ENCODE data around the gene DGKB. TPM values are rescaled to one million over a fixed set of nuclear protein-coding genes. Genes with fewer than 3 reads are reported as not detected.

The DGKB gene
- total RNA-seq, 1 donor from 2014 or later, result 2.1 TPM

DNA sequence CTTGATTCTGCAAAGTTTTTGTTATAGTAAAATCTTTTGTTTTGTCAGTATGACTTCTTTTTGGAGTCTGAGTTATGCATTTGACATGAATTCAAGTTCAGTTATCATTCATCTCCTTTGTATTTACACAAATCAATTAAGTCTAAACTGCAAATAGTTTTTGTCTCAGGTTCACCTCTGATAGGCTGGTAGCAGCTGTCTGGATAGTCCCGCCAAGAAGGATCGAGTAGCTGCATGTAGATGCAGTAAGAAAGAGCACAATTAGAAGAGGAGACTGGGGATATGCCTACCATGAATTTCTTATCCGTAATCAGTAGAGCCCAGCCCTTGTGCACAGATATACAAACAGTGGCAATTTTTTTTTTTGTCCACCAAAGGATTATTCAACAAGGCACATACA is 520.6 kb downstream of the DGKB start:
- Histone ChIP-seq H3K27me3 (ENCODE audit: control insufficient read depth in 3 of 3, insufficient read depth in 3 of 3, low read length in 3 of 3) (no peaks in the 10 kb centered on the region), H3K4me1 (ENCODE audit: control insufficient read depth in 3 of 3, insufficient read depth in 3 of 3, low read length in 3 of 3) (no peaks in the 10 kb centered on the region), H3K4me3 (ENCODE audit: low read length in 3 of 3) (no peak overlapping the region), H3K36me3 (ENCODE audit: control insufficient read depth in 3 of 3, insufficient read depth in 3 of 3, low read length in 3 of 3) (no peaks in the 10 kb centered on the region), H3K9ac (ENCODE audit: low read depth in 1 of 3, low read length in 3 of 3) (no peak overlapping the region), H3K27ac (ENCODE audit: low read depth, low read length) (no peak overlapping the region), H3K9me3 (ENCODE audit: control insufficient read depth in 3 of 3, low read length in 3 of 3) (no peaks in the 10 kb centered on the region)

DNA sequence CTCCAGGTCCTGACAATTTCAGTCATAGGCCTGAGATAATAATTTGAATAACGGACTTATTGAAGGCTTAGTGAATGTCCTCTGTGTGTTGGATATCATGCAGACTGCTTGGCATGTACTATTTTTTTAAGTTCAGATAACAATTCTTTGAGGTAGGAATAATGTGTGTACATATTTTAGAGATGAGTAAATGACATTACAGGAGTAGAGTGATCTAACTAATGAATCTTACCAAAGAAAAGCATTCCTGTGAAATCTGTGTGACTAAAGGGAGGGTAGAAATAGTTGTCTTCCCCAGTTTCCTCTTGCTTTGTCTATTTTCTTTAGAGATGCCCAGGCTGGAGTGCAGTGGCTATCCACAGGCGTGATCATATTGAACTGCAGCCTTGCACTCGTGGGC is 521.2 kb downstream of the DGKB start:
- Histone ChIP-seq H3K9ac (ENCODE audit: low read depth in 1 of 3, low read length in 3 of 3) (no peak overlapping the region), H3K4me3 (ENCODE audit: low read length in 3 of 3) (no peak overlapping the region), H3K9me3 (ENCODE audit: control insufficient read depth in 3 of 3, low read length in 3 of 3) (no peaks in the 10 kb centered on the region), H3K27me3 (ENCODE audit: control insufficient read depth in 3 of 3, insufficient read depth in 3 of 3, low read length in 3 of 3) (no peaks in the 10 kb centered on the region), H3K4me1 (ENCODE audit: control insufficient read depth in 3 of 3, insufficient read depth in 3 of 3, low read length in 3 of 3) (no peaks in the 10 kb centered on the region), H3K36me3 (ENCODE audit: control insufficient read depth in 3 of 3, insufficient read depth in 3 of 3, low read length in 3 of 3) (no peaks in the 10 kb centered on the region), H3K27ac (ENCODE audit: low read depth, low read length) (no peak overlapping the region)

DNA sequence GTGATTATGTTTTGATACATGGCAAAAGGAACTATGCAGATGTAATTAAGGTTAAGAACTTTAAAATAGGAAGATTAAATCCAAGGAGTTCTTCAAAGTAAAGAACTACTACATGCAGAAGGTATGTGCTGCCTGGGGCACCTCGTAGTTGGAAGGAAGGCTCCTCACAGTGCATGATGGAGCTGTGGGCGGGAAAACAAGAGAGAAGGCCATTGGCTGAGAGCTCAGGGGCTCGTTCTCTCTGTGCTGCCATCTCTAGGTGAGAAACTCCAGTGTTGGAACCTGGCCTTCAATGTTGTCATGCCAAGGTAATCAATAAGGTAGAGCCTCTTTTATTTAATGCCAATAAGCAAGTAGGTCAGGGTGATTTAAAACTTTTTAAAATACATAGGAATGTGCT is 521.7 kb downstream of the DGKB start:
- no peak overlapping the region for H3K9ac ChIP-seq (ENCODE audit: low read depth in 1 of 3, low read length in 3 of 3)
- no peaks in the 10 kb centered on the region for H3K4me1 ChIP-seq (ENCODE audit: control insufficient read depth in 3 of 3, insufficient read depth in 3 of 3, low read length in 3 of 3)
- H3K4me3 ChIP-seq (ENCODE audit: low read length in 3 of 3), result no peak overlapping the region
- H3K9me3 ChIP-seq (ENCODE audit: control insufficient read depth in 3 of 3, low read length in 3 of 3), result no peaks in the 10 kb centered on the region
- H3K36me3 ChIP-seq (ENCODE audit: control insufficient read depth in 3 of 3, insufficient read depth in 3 of 3, low read length in 3 of 3), result no peaks in the 10 kb centered on the region
- H3K27me3 ChIP-seq (ENCODE audit: control insufficient read depth in 3 of 3, insufficient read depth in 3 of 3, low read length in 3 of 3), result no peaks in the 10 kb centered on the region
- H3K27ac ChIP-seq (ENCODE audit: low read depth, low read length), result no peak overlapping the region

DNA sequence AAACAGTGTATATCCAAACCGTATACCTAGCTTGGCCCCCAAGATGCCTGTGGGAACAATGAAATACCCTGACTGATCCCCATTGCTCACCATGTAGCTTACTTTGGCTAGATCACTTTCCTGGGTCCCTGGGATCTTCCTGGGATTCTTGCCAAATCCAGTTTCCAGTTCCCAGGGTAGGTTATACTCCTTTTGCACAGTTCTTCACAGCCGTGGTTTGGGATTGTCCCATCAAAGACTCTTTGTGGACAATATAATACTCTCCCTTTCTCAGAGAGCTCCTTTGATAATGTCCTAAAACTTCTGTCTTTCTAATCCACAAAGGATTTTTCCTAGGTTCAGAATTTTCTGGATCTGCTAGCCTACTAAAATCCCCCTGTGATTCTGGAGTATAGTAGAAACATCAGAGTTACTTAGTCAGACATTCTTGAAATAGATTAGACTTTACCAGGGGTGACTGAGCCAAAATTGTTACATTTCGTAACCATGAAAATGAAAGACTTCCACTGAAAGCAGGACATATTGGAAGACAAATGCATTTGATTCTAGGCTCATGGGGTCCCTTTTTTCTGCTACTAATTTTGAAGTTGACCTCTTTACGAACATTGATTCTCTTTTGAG is 524.8 kb downstream of the DGKB start:
- H3K4me3 ChIP-seq (ENCODE audit: low read length in 3 of 3), result no peak overlapping the region
- no peaks in the 10 kb centered on the region for H3K36me3 ChIP-seq (ENCODE audit: control insufficient read depth in 3 of 3, insufficient read depth in 3 of 3, low read length in 3 of 3)
- H3K9ac ChIP-seq (ENCODE audit: low read depth in 1 of 3, low read length in 3 of 3), result no peak overlapping the region
- no peaks in the 10 kb centered on the region for H3K4me1 ChIP-seq (ENCODE audit: control insufficient read depth in 3 of 3, insufficient read depth in 3 of 3, low read length in 3 of 3)
- H3K27me3 ChIP-seq (ENCODE audit: control insufficient read depth in 3 of 3, insufficient read depth in 3 of 3, low read length in 3 of 3), result no peaks in the 10 kb centered on the region
- H3K27ac ChIP-seq (ENCODE audit: low read depth, low read length), result no peak overlapping the region
- no peaks in the 10 kb centered on the region for H3K9me3 ChIP-seq (ENCODE audit: control insufficient read depth in 3 of 3, low read length in 3 of 3)

DNA sequence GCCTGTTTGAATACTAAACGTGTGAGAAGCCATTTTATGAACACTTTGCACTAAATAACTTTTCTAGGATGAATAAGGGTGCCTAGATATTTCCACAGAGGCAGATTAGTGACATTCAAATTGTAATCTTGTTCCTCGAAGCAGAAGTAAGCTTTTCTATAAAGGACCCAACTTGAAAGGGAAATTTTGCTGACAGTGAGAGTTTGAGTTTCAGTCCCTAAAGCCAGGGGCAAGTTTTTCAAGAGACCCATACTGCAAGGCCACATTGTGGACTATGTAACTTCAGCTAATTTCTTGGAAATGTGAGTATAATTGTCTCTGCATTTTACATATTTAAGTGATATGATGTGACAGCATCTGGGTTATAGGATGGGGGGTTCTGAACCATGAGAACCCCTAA is 525.8 kb downstream of the DGKB start:
- H3K9ac ChIP-seq (ENCODE audit: low read depth in 1 of 3, low read length in 3 of 3), result no peak overlapping the region
- no peaks in the 10 kb centered on the region for H3K9me3 ChIP-seq (ENCODE audit: control insufficient read depth in 3 of 3, low read length in 3 of 3)
- no peaks in the 10 kb centered on the region for H3K27me3 ChIP-seq (ENCODE audit: control insufficient read depth in 3 of 3, insufficient read depth in 3 of 3, low read length in 3 of 3)
- no peaks in the 10 kb centered on the region for H3K36me3 ChIP-seq (ENCODE audit: control insufficient read depth in 3 of 3, insufficient read depth in 3 of 3, low read length in 3 of 3)
- no peak overlapping the region for H3K4me3 ChIP-seq (ENCODE audit: low read length in 3 of 3)
- no peak overlapping the region for H3K27ac ChIP-seq (ENCODE audit: low read depth, low read length)
- no peaks in the 10 kb centered on the region for H3K4me1 ChIP-seq (ENCODE audit: control insufficient read depth in 3 of 3, insufficient read depth in 3 of 3, low read length in 3 of 3)

DNA sequence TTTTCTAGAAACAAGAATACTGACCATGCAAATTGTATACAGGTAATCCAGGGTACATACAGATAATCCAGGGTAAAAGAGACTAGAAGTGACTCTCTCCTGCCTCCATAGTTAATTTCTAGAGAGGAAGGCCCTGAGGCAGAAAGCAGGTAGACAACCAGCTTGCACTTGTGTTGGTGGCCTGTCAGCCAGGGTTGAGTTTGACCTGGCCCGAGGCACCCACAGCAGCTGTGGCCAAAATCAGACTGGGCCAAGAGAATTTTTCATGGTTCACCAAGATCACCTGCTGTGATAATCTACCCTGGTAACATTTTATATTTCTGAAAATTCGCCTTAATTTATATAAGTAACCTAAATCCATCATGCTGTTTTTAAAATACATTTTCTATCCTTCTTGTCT is 526.6 kb downstream of the DGKB start:
- Histone ChIP-seq H3K36me3 (ENCODE audit: control insufficient read depth in 3 of 3, insufficient read depth in 3 of 3, low read length in 3 of 3) (no peaks in the 10 kb centered on the region), H3K4me1 (ENCODE audit: control insufficient read depth in 3 of 3, insufficient read depth in 3 of 3, low read length in 3 of 3) (no peaks in the 10 kb centered on the region), H3K9ac (ENCODE audit: low read depth in 1 of 3, low read length in 3 of 3) (no peak overlapping the region), H3K4me3 (ENCODE audit: low read length in 3 of 3) (no peak overlapping the region), H3K9me3 (ENCODE audit: control insufficient read depth in 3 of 3, low read length in 3 of 3) (no peaks in the 10 kb centered on the region), H3K27me3 (ENCODE audit: control insufficient read depth in 3 of 3, insufficient read depth in 3 of 3, low read length in 3 of 3) (no peaks in the 10 kb centered on the region), H3K27ac (ENCODE audit: low read depth, low read length) (no peak overlapping the region)

DNA sequence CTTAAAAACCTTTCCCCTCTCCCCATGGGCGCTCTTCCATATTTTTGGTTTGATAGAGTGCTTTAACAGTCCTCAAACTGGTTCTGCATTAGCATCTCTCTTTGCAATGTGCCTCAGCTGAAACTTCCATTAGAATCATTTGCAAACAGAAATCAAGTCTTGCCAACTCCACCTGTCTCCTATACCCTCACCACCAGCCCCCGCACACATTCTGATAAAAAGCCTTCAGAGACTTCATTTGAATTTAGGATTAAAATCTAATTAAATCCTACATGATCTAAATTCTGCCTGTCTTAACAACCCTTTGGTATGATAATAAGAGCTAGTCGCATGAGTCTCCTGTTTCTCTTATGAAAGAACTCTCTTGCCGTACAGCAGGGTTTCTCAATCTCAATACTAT is 528.2 kb downstream of the DGKB start:
- Histone ChIP-seq H3K27ac (ENCODE audit: low read depth, low read length) (no peak overlapping the region), H3K4me3 (ENCODE audit: low read length in 3 of 3) (no peak overlapping the region), H3K27me3 (ENCODE audit: control insufficient read depth in 3 of 3, insufficient read depth in 3 of 3, low read length in 3 of 3) (no peaks in the 10 kb centered on the region), H3K9ac (ENCODE audit: low read depth in 1 of 3, low read length in 3 of 3) (no peak overlapping the region), H3K36me3 (ENCODE audit: control insufficient read depth in 3 of 3, insufficient read depth in 3 of 3, low read length in 3 of 3) (no peaks in the 10 kb centered on the region), H3K4me1 (ENCODE audit: control insufficient read depth in 3 of 3, insufficient read depth in 3 of 3, low read length in 3 of 3) (no peaks in the 10 kb centered on the region), H3K9me3 (ENCODE audit: control insufficient read depth in 3 of 3, low read length in 3 of 3) (no peaks in the 10 kb centered on the region)

DNA sequence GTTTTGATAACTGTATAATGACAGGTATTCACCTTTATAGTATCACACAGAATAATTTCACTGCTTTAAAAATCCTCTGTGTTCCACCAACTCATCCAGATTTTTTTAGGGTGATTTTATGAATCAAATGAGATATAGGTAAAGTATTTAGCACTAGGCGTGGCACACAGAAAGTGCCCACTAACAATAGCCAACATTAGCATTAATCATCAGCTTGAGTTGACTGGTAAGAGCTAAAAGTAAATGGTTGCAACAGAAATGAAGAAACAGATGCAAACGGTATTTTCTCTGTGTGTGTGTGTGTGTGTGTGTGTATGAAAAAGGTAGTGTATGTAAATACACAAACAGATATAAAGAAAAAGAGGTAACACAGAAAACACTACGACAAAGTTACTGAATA is 534.3 kb downstream of the DGKB start:
- no peak overlapping the region for H3K27ac ChIP-seq (ENCODE audit: low read depth, low read length)
- no peak overlapping the region for H3K9ac ChIP-seq (ENCODE audit: low read depth in 1 of 3, low read length in 3 of 3)

DNA sequence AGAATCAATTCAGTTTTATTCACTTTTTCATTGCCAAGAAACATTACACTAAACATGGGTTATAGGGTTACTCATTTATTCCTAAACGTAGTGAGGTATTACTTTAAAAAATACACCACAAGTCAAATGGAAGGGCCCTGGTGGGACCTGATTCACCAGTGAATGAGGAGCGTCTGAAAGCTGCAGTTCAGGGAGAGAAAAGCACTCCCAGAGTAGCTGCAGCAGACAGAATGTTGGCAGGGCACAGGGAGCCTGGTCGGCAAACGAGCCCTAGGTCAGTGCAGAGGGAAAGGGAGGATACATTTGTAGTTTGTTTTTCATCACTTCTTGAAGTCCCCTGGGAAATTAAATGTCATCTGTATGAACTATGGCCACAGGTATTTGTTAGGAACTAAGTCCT is 551.4 kb downstream of the DGKB start:
- Histone ChIP-seq H3K27me3 (ENCODE audit: control insufficient read depth in 3 of 3, insufficient read depth in 3 of 3, low read length in 3 of 3) (no peaks in the 10 kb centered on the region), H3K4me3 (ENCODE audit: low read length in 3 of 3) (no peak overlapping the region), H3K27ac (ENCODE audit: low read depth, low read length) (no peak overlapping the region), H3K9me3 (ENCODE audit: control insufficient read depth in 3 of 3, low read length in 3 of 3) (no peaks in the 10 kb centered on the region), H3K4me1 (ENCODE audit: control insufficient read depth in 3 of 3, insufficient read depth in 3 of 3, low read length in 3 of 3) (no peaks in the 10 kb centered on the region), H3K9ac (ENCODE audit: low read depth in 1 of 3, low read length in 3 of 3) (no peak overlapping the region), H3K36me3 (ENCODE audit: control insufficient read depth in 3 of 3, insufficient read depth in 3 of 3, low read length in 3 of 3) (no peaks in the 10 kb centered on the region)

More for the DNA sequence above, 534.3 kb downstream of the DGKB start:
- H3K4me3 ChIP-seq (ENCODE audit: low read length in 3 of 3), result no peak overlapping the region
- no peaks in the 10 kb centered on the region for H3K36me3 ChIP-seq (ENCODE audit: control insufficient read depth in 3 of 3, insufficient read depth in 3 of 3, low read length in 3 of 3)
- no peaks in the 10 kb centered on the region for H3K9me3 ChIP-seq (ENCODE audit: control insufficient read depth in 3 of 3, low read length in 3 of 3)
- H3K4me1 ChIP-seq (ENCODE audit: control insufficient read depth in 3 of 3, insufficient read depth in 3 of 3, low read length in 3 of 3), result no peaks in the 10 kb centered on the region
- no peaks in the 10 kb centered on the region for H3K27me3 ChIP-seq (ENCODE audit: control insufficient read depth in 3 of 3, insufficient read depth in 3 of 3, low read length in 3 of 3)

DNA sequence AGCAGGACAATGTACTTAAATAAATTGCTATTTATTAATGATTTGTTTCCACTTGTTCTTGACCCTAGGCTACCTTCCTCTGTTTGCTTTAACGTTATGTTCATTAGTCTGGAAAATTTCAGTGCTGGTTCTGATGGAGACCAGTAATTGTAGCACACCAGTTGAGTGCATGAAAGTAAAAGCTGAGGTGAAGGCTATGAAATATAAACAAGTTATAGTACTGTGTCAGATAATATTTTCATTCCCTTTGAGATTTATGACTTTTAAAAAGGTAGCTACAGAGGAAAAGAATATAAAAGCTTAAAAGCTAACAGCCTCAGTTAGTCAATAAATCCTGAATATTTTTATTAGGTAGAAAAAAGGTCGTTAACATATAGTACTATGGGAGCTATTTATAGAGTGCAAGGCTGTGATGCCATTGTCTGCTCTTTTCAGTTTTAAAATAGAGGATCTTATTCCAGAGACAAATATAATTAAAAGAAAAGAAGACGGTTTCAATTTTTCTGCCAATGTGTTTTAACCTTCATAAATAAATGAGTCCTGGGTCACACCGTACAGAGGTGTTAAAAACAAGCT is 561.3 kb downstream of the DGKB start:
- H3K27me3 ChIP-seq (ENCODE audit: control insufficient read depth in 3 of 3, insufficient read depth in 3 of 3, low read length in 3 of 3), result no peaks in the 10 kb centered on the region
- H3K4me3 ChIP-seq (ENCODE audit: low read length in 3 of 3), result no peak overlapping the region
- H3K27ac ChIP-seq (ENCODE audit: low read depth, low read length), result no peak overlapping the region
- no peak overlapping the region for H3K9ac ChIP-seq (ENCODE audit: low read depth in 1 of 3, low read length in 3 of 3)
- no peaks in the 10 kb centered on the region for H3K9me3 ChIP-seq (ENCODE audit: control insufficient read depth in 3 of 3, low read length in 3 of 3)
- H3K4me1 ChIP-seq (ENCODE audit: control insufficient read depth in 3 of 3, insufficient read depth in 3 of 3, low read length in 3 of 3), result no peaks in the 10 kb centered on the region
- no peaks in the 10 kb centered on the region for H3K36me3 ChIP-seq (ENCODE audit: control insufficient read depth in 3 of 3, insufficient read depth in 3 of 3, low read length in 3 of 3)
